Body of pancreas (tissue), 4 donors: ENCODE results near the gene PLEKHG3.

ENCODE experiments used
- POLR2A ChIP-seq, 3 donors: fragments of 450-650 bp; IDR thresholded peaks; one replicate each; pipeline ENCODE4 v1.6.1; 2016; ENCODE audit warnings: antibody characterized with exemption in 3 of 3, mild to moderate bottlenecking in 2 of 3
- TF ChIP-seq, protein P1 (sequence below), 7 experiments: fragments of 450-650 bp in 4 of 7; fragments of 200-600 bp in 3 of 7; sonication (generic) in 3 of 7; IDR thresholded peaks; one replicate each; pipeline ENCODE4 v1.5.1; 2016 to 2019; ENCODE audit warnings: antibody characterized with exemption in 7 of 7

DNA sequence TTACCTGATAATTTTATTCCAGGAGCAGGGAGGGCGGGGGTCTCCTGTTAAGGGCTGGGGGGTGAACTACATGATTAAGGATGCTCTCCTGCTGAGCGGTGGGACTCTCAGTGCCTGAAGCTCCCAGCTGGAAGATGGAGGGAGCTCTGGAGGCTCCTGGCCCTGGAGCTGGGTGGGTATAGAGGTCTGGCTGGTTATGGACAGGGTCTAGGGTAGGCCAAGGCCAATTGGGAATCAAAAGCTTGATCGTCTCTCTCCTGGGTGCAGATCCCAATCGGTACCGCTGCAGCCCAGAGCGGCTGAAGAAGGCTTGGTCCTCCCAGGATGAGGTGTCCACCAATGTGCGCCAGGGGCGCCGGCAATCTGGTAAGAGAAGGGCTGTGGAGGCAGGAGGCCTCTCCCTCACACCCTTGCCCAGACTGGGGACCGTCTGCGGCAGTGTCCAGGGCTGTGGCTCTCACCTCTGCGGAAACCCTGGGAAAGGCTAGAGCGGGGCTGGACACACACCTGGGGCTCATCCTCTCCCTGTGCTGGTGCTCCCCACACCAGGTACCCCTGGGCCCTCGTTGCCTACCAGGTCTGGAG lies 28.4 kb downstream of the PLEKHG3 start:
- TF ChIP-seq, protein P1, sequence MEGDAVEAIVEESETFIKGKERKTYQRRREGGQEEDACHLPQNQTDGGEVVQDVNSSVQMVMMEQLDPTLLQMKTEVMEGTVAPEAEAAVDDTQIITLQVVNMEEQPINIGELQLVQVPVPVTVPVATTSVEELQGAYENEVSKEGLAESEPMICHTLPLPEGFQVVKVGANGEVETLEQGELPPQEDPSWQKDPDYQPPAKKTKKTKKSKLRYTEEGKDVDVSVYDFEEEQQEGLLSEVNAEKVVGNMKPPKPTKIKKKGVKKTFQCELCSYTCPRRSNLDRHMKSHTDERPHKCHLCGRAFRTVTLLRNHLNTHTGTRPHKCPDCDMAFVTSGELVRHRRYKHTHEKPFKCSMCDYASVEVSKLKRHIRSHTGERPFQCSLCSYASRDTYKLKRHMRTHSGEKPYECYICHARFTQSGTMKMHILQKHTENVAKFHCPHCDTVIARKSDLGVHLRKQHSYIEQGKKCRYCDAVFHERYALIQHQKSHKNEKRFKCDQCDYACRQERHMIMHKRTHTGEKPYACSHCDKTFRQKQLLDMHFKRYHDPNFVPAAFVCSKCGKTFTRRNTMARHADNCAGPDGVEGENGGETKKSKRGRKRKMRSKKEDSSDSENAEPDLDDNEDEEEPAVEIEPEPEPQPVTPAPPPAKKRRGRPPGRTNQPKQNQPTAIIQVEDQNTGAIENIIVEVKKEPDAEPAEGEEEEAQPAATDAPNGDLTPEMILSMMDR (IDR thresholded peaks at IDR 0.05): no peak
- TF ChIP-seq POLR2A (IDR thresholded peaks at IDR 0.05): no peak
